HFFc6 (cell line): Measurements from ENCODE around the gene FAM184B. TPM values are rescaled to one million over a fixed set of nuclear protein-coding genes. Genes with fewer than 3 reads are reported as not detected.

ENCODE experiments used
- DNase-seq: peaks from one replicate; pipeline ENCODE4 v3.0.0-alpha.2; 2018
- H3K27ac Mint-ChIP-seq: 2 replicates; pipeline ENCODE4 v1.8.0; 2020; ENCODE audit warnings: mild to moderate bottlenecking, mixed read lengths
- H3K27me3 Mint-ChIP-seq: 2 replicates; pipeline ENCODE4 v1.8.0; 2021; ENCODE audit warnings: mild to moderate bottlenecking, moderate library complexity, mixed read lengths; ENCODE audit not compliant: insufficient read depth
- H3K36me3 Mint-ChIP-seq: 2 replicates; pipeline ENCODE4 v1.8.0; 2021; ENCODE audit warnings: low read depth, mixed read lengths
- H3K4me1 Mint-ChIP-seq: 2 replicates; pipeline ENCODE4 v1.8.0; 2020; ENCODE audit warnings: low read depth, mixed read lengths
- H3K4me3 Mint-ChIP-seq: 2 replicates; pipeline ENCODE4 v1.8.0; 2020; ENCODE audit warnings: mild to moderate bottlenecking, moderate library complexity, mixed read lengths
- H3K9me3 Mint-ChIP-seq: 2 replicates; pipeline ENCODE4 v1.8.0; 2020; ENCODE audit warnings: mild to moderate bottlenecking, mixed read lengths
- CTCF ChIP-seq: fragments of 200-600 bp; sonication (generic); IDR thresholded peaks from 2 replicates; pipeline ENCODE4 v1.5.0; 2021; ENCODE audit warnings: antibody characterized with exemption, mild to moderate bottlenecking
- total RNA-seq, 6 experiments: library from RNA; stranded (reverse); fragmentation: NEBNext Ultra II Directional; extraction: Animal tissue kit (Norgen Biotek cat#: 25700); gene quantifications; 2 replicates in 1 of 6; 3 replicates in 5 of 6; pipeline ENCODE4 v1.2.3, GENCODE V29; 2021

The FAM184B gene
- total RNA-seq, 6 experiments from 2014 or later, result 0.02 to 0.05 TPM; not detected in 4

- Mint-ChIP-seq H3K4me3 (no peak overlapping the region), H3K4me1 (peaks cover 7% of the 10 kb centered on the region), H3K36me3 (no peaks in the 10 kb centered on the region), H3K9me3 (no peaks in the 10 kb centered on the region), H3K27me3 (peaks cover 8% of the 10 kb centered on the region), H3K27ac (no peak overlapping the region)
- no peak for TF ChIP-seq CTCF
- no peak for DNase-seq
Observed at GRCh38 chr4:17773135-17773698, 8.2 kb downstream of the FAM184B start.

DNA sequence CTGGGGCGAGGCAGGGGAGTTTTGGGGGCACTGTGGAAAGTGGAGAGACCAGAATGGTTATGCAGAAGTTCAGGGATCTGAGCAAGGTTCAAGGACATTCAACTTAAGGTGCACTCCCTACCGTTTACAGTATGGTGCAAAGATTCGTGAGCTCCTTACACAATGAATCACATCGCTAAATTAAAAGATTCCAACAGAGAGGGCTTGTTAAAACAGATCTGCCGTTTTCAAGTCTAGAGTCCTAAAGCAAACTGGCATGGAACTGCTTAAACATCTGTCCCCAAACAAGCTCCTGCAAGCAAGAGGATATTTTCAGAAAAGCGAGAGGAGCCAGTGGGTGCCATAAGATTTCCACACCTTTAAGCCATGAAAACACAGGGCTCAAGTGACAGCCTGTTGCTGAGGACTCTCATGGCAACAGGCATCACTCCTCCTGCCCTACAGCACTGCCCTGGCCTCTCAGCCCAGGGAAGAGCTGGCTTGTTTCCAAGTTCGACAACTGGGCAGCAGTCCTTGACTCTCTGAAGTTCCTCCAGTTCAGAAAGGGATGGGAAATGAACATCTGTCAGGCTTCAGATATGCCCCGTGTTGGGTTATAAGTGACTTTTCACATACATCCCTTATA lies 10.0 kb downstream of the FAM184B start:
- TF ChIP-seq CTCF, result no peak
- H3K9me3 Mint-ChIP-seq, result peaks cover 1% of the 10 kb centered on the region; the same call in 1 of the 2 replicates
- peaks cover 7% of the 10 kb centered on the region for H3K4me1 Mint-ChIP-seq
- no peak overlapping the region for H3K27ac Mint-ChIP-seq
- H3K4me3 Mint-ChIP-seq, result no peak overlapping the region
- DNase-seq, result no peak
- H3K36me3 Mint-ChIP-seq, result no peaks in the 10 kb centered on the region
- H3K27me3 Mint-ChIP-seq, result peaks cover 6% of the 10 kb centered on the region

DNA sequence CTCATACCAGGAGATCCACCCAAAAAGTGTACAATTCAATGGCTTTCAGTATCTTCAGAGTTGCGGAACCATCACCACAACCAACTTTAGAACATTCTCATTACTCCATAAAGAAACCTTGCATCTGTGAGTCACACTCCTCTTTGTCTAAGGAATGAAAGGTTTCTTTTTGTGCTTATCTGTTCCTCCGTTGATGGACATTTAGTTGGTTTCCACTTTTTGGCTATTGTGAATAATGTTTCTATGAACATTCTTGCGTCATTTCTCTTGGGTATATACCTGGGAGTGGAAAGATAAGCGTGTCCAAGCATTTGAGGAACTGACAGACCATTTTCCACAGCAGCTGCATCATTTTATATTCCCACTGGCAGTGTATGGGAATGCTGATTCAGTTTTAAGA lies 10.6 kb downstream of the FAM184B start:
- H3K9me3 Mint-ChIP-seq, result peaks cover 7% of the 10 kb centered on the region
- no peak for TF ChIP-seq CTCF
- no peak for DNase-seq
- peaks cover 7% of the 10 kb centered on the region for H3K4me1 Mint-ChIP-seq
- H3K27me3 Mint-ChIP-seq, result peaks cover 6% of the 10 kb centered on the region
- peaks cover 3% of the 10 kb centered on the region; the same call in 1 of the 2 replicates for H3K36me3 Mint-ChIP-seq
- no peak overlapping the region for H3K4me3 Mint-ChIP-seq
- no peak overlapping the region for H3K27ac Mint-ChIP-seq

GRCh38 chr4:17769406-17770174 lies 11.8 kb downstream of the FAM184B start:
- Mint-ChIP-seq H3K4me3 (no peak overlapping the region), H3K4me1 (peaks cover 7% of the 10 kb centered on the region), H3K27ac (no peak overlapping the region), H3K27me3 (peaks cover 5% of the 10 kb centered on the region), H3K36me3 (peaks cover 5% of the 10 kb centered on the region; the same call in 1 of the 2 replicates), H3K9me3 (peaks cover 9% of the 10 kb centered on the region)
- TF ChIP-seq CTCF, result no peak
- DNase-seq, result no peak

- TF ChIP-seq CTCF, result no peak
- Mint-ChIP-seq H3K36me3 (peaks cover 5% of the 10 kb centered on the region; the same call in 1 of the 2 replicates), H3K9me3 (peaks cover 9% of the 10 kb centered on the region), H3K27ac (no peak overlapping the region), H3K4me1 (no peaks in the 10 kb centered on the region), H3K4me3 (no peak overlapping the region), H3K27me3 (peaks cover 3% of the 10 kb centered on the region)
- no peak for DNase-seq
Observed at GRCh38 chr4:17766826-17767458, 14.5 kb downstream of the FAM184B start.
